MCF 10A (cell line): ENCODE data around the gene CDK18. TPM values are rescaled to one million over a fixed set of nuclear protein-coding genes. Genes with fewer than 3 reads are reported as not detected.

ENCODE experiments used
- BruUV-seq: library from RNA; stranded (reverse); fragments of 400-500 nt; replicated peaks from 2 replicates; lab custom pipeline; 2021; lab: Mats Ljungman, UMichigan
- CTCF ChIA-PET: fragments of 300-600 bp; sonication (Branson Sonifier 250); formaldehyde crosslinking; extraction: SDS; loops from one replicate; lab custom pipeline; 2021; ENCODE audit warnings: antibody characterized with exemption, inconsistent platforms; lab: Yijun Ruan, JAX
- POLR2A ChIA-PET: fragments of 300-600, 350-650 bp; sonication (Branson Sonifier 250); formaldehyde crosslinking; extraction: SDS; loops from one replicate; lab custom pipeline; 2020; ENCODE audit warnings: antibody characterized with exemption, inconsistent platforms; lab: Yijun Ruan, JAX
- DNase-seq: peaks from one replicate; pipeline ENCODE4 v3.0.0-alpha.2; 2018; ENCODE audit not compliant: unreplicated experiment
- H3K27ac Mint-ChIP-seq: one replicate; pipeline ENCODE4 v1.8.0; 2022; ENCODE audit warnings: mild to moderate bottlenecking, low read depth, mixed read lengths; ENCODE audit not compliant: unreplicated experiment
- H3K27me3 Mint-ChIP-seq: one replicate; pipeline ENCODE4 v1.8.0; 2022; ENCODE audit warnings: mixed read lengths; ENCODE audit not compliant: insufficient read depth, unreplicated experiment
- H3K36me3 Mint-ChIP-seq: one replicate; pipeline ENCODE4 v1.8.0; 2022; ENCODE audit warnings: mild to moderate bottlenecking, moderate library complexity, mixed read lengths; ENCODE audit not compliant: insufficient read depth, unreplicated experiment
- H3K4me1 Mint-ChIP-seq: one replicate; pipeline ENCODE4 v1.8.0; 2022; ENCODE audit warnings: mixed read lengths; ENCODE audit not compliant: insufficient read depth, unreplicated experiment
- H3K4me3 Mint-ChIP-seq: one replicate; pipeline ENCODE4 v1.8.0; 2022; ENCODE audit warnings: mild to moderate bottlenecking, moderate library complexity, mixed read lengths; ENCODE audit not compliant: unreplicated experiment
- H3K9me3 Mint-ChIP-seq: one replicate; pipeline ENCODE4 v1.8.0; 2022; ENCODE audit warnings: mixed read lengths; ENCODE audit not compliant: unreplicated experiment
- CTCF ChIP-seq: fragments of 200-600 bp; IDR thresholded peaks from one replicate; pipeline ENCODE4 v1.8.0; 2022; ENCODE audit warnings: antibody characterized with exemption, mild to moderate bottlenecking; ENCODE audit not compliant: unreplicated experiment
- intact Hi-C: fragments of 100-400 bp; cut with micrococcal nuclease; formaldehyde crosslinking; loops from 2 replicates; pipeline ENCODE4 v1.14.1; 2022
- total RNA-seq: library from RNA; stranded (reverse); gene quantifications from 2 replicates; pipeline ENCODE4 v1.2.3, GENCODE V29; 2022

The CDK18 gene
- total RNA-seq, 1 experiment from 2014 or later: 6.8 TPM

GRCh38 chr1:205497351-205497750 is 7.1 kb upstream of the CDK18 start:
- no peak for DNase-seq
- intact Hi-C loops: no loop called here
- ChIA-PET POLR2A (no interaction called here), CTCF (interaction anchor here (0.5 to 37.5 kb wide), 7 partner anchors 12 to 377 kb away, joined by 3 to 1608 read pairs (median 5); no protein-coding TSS in a partner anchor)
- H3K36me3 Mint-ChIP-seq: no peaks in the 10 kb centered on the region
- no peak overlapping the region for H3K27ac Mint-ChIP-seq
- no peaks in the 10 kb centered on the region for H3K9me3 Mint-ChIP-seq
- peaks cover 25% of the 10 kb centered on the region for H3K4me1 Mint-ChIP-seq
- BruUV-seq: no TSS peak
- H3K4me3 Mint-ChIP-seq: no peak overlapping the region
- H3K27me3 Mint-ChIP-seq: no peaks in the 10 kb centered on the region
- TF ChIP-seq CTCF: no peak

GRCh38 chr1:205499789-205500188 is 4.7 kb upstream of the CDK18 start:
- no peaks in the 10 kb centered on the region for H3K27me3 Mint-ChIP-seq
- TF ChIP-seq CTCF: no peak
- no peak overlapping the region for H3K27ac Mint-ChIP-seq
- H3K36me3 Mint-ChIP-seq: no peaks in the 10 kb centered on the region
- no peak for DNase-seq
- peaks cover 11% of the 10 kb centered on the region for H3K4me1 Mint-ChIP-seq
- ChIA-PET POLR2A (interaction anchor here (0.8 to 2.9 kb wide), 4 partner anchors 11 to 274 kb away, joined by 3 to 13 read pairs (median 4); no protein-coding TSS in a partner anchor), CTCF (interaction anchor here (0.7 to 37.5 kb wide), 11 partner anchors 7 to 346 kb away, joined by 3 to 1608 read pairs (median 3); no protein-coding TSS in a partner anchor)
- intact Hi-C loops: no loop called here
- no TSS peak for BruUV-seq
- no peak overlapping the region for H3K4me3 Mint-ChIP-seq
- no peaks in the 10 kb centered on the region for H3K9me3 Mint-ChIP-seq

GRCh38 chr1:205500240-205501233 is 3.9 kb upstream of the CDK18 start:
- H3K9me3 Mint-ChIP-seq: no peaks in the 10 kb centered on the region
- H3K4me1 Mint-ChIP-seq: peaks cover 19% of the 10 kb centered on the region
- no peak overlapping the region for H3K4me3 Mint-ChIP-seq
- H3K27ac Mint-ChIP-seq: no peak overlapping the region
- H3K27me3 Mint-ChIP-seq: no peaks in the 10 kb centered on the region
- intact Hi-C loops: no loop called here
- peak; percentile 89 for DNase-seq
- ChIA-PET CTCF (interaction anchor here (1.0 to 37.5 kb wide), 8 partner anchors 8 to 146 kb away, joined by 3 to 1608 read pairs (median 4); no protein-coding TSS in a partner anchor), POLR2A (interaction anchor here (0.8 to 3.0 kb wide), 5 partner anchors 8 to 274 kb away, joined by 3 to 14 read pairs (median 4); no protein-coding TSS in a partner anchor)
- no peak for TF ChIP-seq CTCF
- H3K36me3 Mint-ChIP-seq: no peaks in the 10 kb centered on the region
- BruUV-seq: no TSS peak
